ENCODE measurements around the gene ADCY6.

Gene ADCY6

DNA sequence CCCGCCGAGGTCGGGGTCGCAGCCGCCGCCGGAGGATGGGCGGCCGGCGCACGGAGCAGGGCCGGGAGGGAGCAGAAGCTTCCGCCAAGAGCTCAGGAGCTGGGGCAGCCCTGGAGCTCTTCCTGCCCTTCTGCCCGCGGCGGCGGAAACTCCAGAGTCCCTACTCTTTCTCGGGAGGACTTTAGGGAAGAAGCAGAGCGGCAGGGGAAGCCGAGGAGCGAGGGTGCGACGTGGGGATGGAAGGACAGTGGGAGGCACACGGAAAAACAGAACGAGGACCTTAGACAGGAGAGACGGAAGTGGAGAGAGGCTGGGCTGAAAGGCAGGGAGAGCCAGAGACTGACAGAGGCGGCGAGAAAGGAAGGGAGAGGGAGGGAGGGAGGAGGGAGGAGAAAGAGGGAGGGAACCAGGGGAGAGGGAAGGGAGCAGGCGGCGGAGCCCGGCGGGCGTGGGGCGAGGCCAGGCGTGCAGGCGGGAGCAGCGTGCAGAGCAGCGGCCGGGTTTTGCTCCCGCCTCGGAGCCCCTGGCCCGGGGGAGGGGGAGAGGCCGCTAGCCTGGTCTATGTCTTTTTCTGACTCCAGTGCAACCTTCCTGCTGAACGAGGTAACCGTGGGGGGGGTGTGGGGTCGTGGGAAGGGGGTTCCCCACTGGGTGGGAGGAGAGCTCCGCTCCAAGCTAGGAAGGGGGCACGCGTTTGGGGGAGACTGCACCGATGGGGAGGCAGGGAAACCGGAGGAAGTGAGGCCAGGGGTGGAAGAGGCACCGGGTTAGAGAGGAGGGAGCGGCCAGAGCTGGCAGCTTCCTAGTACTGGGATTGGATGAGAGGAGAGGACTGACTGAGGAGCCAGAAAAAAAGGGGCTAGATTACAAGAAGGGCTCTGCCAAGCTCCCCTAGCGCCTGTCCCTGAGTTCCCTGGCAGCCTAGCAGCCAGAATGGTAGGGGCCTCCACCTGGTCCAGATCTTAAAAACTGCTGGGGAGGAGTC, 26.5 kb upstream of the ADCY6 start:
- peak; percentile 78 for DNase-seq

- peak; percentile 51 for DNase-seq
Measured at GRCh38 chr12:48814262-48815125, 25.6 kb upstream of the ADCY6 start.

- no peak for DNase-seq
Measured at GRCh38 chr12:48813465-48814261, 24.8 kb upstream of the ADCY6 start.

GRCh38 chr12:48812389-48812788, 23.5 kb upstream of the ADCY6 start:
- no peak for DNase-seq

GRCh38 chr12:48811437-48812090, 22.7 kb upstream of the ADCY6 start:
- no peak for DNase-seq

DNA sequence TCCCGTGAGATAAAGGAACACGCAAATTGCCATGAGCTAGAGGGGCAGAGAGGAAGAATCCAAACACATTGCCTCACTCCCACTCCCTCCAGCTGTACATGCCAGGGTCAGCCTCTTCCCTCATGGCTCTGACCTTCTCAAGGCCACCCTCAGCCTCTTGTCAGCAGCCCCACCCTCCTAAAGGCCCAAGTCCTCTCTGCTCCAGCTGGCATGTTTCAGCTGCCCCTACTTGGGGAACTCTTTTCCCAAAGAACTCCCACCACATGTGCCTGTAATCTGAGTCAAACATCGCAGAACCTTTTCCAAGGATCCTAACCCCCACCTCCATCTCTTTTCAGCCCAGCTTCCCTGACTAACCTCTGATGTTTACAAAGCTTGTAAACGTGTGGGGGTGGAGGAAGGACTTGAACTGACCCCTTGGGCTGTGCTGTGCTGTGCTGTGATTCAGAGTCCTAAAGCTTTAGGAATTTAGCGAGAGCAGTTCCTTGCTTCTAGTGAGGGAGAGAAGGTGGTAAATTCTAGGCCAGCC, 22.1 kb upstream of the ADCY6 start:
- DNase-seq = no peak

GRCh38 chr12:48807981-48808380, 19.1 kb upstream of the ADCY6 start:
- no peak for DNase-seq

GRCh38 chr12:48803675-48804074, 14.8 kb upstream of the ADCY6 start:
- DNase-seq = no peak

- no peak for DNase-seq
Measured at GRCh38 chr12:48800971-48801370, 12.1 kb upstream of the ADCY6 start.

DNA sequence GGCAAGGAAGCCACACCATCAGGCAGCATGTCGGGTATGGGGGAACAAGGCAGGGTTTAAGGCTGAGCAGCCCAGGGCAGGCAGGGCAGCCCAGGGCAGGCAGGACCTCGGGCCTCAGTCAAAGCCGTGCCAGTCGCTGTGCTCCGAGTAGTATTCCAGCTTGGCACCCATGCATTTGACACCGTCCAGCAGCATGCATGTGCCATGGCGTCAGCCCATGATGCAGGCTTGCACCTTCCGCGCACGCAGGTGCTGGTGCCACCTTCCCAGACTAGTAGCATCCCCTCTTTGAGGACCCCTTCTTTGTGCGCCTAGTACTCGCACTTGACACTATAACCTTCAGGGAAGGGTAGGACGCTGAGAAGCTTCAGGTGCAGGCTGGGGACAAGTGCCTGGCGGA, 11.6 kb upstream of the ADCY6 start:
- DNase-seq = no peak

DNA sequence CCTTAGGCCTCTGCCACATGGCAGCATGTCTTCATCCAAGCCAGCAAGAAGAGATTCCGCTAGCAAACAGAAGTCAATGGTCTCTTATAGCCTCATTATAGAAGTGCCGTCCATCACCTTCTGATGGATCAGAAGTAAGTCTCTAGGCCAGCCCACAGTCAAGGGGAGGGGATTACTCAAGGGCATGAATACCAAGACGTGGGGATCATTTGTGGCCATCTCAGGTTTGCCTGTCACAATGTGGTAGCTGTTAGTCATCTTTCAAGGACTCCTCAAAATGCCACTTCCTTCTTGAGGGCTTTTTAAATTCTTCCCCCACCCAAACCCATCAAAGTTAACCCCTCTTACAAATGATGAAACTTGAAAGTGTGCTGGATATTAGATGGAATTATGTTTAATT, 8.1 kb upstream of the ADCY6 start:
- DNase-seq = no peak

DNA sequence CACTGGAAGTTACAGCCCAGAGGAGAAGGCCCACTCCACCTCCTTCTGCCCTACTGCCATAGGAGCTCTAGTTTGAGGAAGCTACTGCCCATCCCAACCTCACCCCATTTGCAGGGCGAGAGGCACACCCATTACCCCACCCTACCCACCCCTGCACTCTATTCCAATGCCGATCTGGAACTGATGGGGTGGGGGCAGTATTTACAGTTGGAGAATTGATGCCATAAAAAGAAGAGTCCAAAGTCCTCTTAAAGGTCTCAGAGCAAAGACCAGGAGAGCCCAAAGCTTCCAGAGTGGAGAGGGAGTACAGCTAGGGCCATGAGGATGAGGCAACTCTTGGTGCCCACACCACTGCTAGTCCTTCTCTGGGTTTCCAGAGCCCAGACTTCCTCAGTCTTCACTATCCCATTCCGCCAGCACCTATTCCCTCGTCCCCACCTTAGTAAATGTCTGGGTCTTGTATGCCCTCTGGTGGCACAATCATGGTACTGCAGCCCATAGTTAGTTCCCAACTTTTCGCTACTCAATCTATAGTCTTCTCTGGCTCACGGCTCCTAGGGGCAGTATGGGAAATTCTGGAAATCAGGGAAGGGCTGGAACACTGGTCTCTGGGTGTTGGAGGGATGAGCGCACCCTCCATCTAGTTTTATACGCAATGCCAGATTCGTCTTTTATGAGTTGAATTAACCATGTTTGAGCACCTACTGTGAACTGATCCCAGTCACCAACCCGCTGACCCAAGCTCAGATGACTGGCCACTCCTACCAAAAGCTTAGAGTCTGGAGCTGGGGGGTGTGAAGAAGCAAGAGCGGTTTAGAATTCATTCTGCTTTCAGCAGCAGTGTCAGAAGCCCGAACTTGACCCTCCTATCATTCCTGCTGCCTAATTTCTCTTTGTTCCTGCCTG, 6.9 kb upstream of the ADCY6 start:
- DNase-seq = peak; percentile 43

- DNase-seq = no peak
Measured at GRCh38 chr12:48794870-48795269, 6.0 kb upstream of the ADCY6 start.

DNA sequence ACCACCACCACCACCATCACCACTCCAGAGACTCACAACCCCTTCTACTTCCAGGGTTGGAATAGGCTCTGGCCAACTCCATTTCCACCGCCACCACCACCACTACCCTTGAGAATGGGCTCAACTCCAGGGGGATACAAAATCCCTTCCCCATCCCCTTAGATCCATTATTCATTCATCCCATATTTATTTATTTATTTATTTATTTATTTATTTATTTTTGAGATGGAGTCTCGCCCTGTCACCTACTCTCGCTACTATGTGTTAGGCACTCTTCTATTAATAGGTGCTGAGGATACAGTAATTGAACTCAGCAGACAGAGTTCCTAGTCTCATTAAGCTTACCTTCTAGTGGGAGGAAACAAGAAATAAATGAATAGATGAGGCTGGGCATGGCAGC, 4.8 kb upstream of the ADCY6 start:
- DNase-seq = no peak

- no peak for DNase-seq
Measured at GRCh38 chr12:48789858-48790326, 1.0 kb upstream of the ADCY6 start.

GRCh38 chr12:48788524-48788853, 400 bp downstream of the ADCY6 start:
- no peak for DNase-seq

GRCh38 chr12:48787791-48788523, 932 bp downstream of the ADCY6 start:
- no peak for DNase-seq

DNA sequence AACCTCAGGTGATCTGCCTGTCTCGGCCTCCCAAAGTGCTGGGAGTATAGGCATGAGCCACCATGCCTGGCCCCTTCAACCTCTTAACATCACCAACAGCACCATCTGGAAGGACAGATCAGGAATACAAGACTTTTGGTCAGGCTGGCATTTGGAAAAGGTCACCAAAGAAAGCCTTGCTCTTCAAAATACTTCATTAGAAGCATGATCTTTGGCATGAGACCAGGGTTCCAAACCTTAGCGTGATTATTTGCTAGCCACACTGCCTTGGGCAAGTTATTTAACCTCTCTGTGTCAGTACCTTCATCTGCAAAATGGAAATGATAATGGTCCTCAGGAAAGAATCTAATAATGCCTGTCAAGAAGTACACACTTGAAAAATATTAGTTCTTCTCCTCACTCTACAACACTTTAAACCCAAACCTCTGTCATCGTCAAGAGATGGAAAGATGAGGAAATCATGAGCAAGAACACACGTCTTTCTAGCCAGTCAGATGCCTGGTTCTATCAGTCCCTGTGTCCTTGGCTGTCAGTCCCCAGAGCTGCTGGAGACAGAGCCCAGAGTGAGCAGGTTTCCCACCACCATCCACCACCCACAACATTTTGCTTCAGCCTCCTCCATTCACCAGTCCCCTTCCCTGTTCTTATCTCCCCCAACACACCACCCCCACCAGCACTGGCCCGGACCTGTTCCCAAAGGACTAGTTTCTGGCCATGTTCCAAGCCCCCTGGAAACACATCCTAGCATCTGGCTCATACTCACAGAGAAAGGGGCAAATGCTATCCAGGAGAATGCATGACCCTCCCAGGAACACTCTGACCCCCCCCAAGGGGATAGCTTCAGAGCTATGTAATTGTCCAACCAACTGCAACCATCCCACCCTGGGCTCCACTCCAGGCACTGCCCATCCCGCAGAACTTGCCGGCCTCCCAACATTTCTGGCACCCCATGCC, 2.0 kb downstream of the ADCY6 start:
- no peak for DNase-seq

GRCh38 chr12:48783432-48783831, 5.5 kb downstream of the ADCY6 start:
- no peak for DNase-seq
